ENCODE data around the gene DAO.
"Not testable (repeated sequence)": the region's sequence is repeated elsewhere in the genome, so short reads cannot be mapped to it uniquely, and the experiment has no call there.

The DAO gene

GRCh38 chr12:108879615-108880254 is at the start of gene DAO:
Gene DAO, plus strand, starts transcription at chr12:108880092. Its CDS starts 4,915 bp downstream, at chr12:108885007.
- DNase-seq = no peak

GRCh38 chr12:108831309-108831991 is 48.4 kb upstream of the DAO start:
- DNase-seq = no peak

GRCh38 chr12:108832208-108832607 is 47.7 kb upstream of the DAO start:
- no peak for DNase-seq

- DNase-seq = no peak
These were observed 47.0 kb upstream of the DAO start for GRCh38 chr12:108832730-108833354.

- no peak for DNase-seq
These were observed 46.5 kb upstream of the DAO start for GRCh38 chr12:108833355-108833733.

GRCh38 chr12:108833757-108834472 is 46.0 kb upstream of the DAO start:
- no peak for DNase-seq

- DNase-seq = no peak
These were observed 43.8 kb upstream of the DAO start for GRCh38 chr12:108835860-108836634.

- no peak for DNase-seq
These were observed 42.7 kb upstream of the DAO start for GRCh38 chr12:108837239-108837638.

- no peak for DNase-seq
These were observed 42.2 kb upstream of the DAO start for GRCh38 chr12:108837680-108838079.

- peak; percentile 40 to 69 for DNase-seq
These were observed 41.5 kb upstream of the DAO start for GRCh38 chr12:108838194-108839017.

- no peak for DNase-seq
These were observed 40.6 kb upstream of the DAO start for GRCh38 chr12:108839018-108839889.

- DNase-seq = no peak
These were observed 40.0 kb upstream of the DAO start for GRCh38 chr12:108839890-108840230.

GRCh38 chr12:108840605-108841332 is 39.1 kb upstream of the DAO start:
- no peak for DNase-seq

- DNase-seq = not testable (repeated sequence)
These were observed 38.1 kb upstream of the DAO start for GRCh38 chr12:108841825-108842224.

GRCh38 chr12:108842361-108842760 is 37.5 kb upstream of the DAO start:
- no peak for DNase-seq

GRCh38 chr12:108843187-108843586 is 36.7 kb upstream of the DAO start:
- DNase-seq = no peak

- no peak for DNase-seq
These were observed 34.2 kb upstream of the DAO start for GRCh38 chr12:108845696-108846095.

GRCh38 chr12:108846290-108846701 is 33.6 kb upstream of the DAO start:
- DNase-seq = no peak

- DNase-seq = no peak
These were observed 32.2 kb upstream of the DAO start for GRCh38 chr12:108847705-108848104.

GRCh38 chr12:108849660-108850059 is 30.2 kb upstream of the DAO start:
- DNase-seq = no peak
